ENCODE data around the gene ELMO1.

ELMO1 gene

GRCh38 chr7:37352974-37353948 is 95.4 kb downstream of the ELMO1 start:
- DNase-seq = peak; percentile 57 to 74 (median 61)
- Histone ChIP-seq H3K27me3 (replicated peaks; ENCODE audit: control insufficient read depth, insufficient read depth, low read length, poor library complexity, severe bottlenecking) (no peaks in the 10 kb centered on the region), H3K9me3 (ENCODE audit: control insufficient read depth, low read length) (no peaks in the 10 kb centered on the region), H3K4me3 (ENCODE audit: insufficient read depth, low read depth, low read length, poor library complexity, severe bottlenecking) (peak overlapping the region; percentile 59), H3K27ac (ENCODE audit: insufficient read depth, low read length, poor library complexity, severe bottlenecking) (peak overlapping the region; percentile 72), H3K36me3 (ENCODE audit: control insufficient read depth, insufficient read depth, low read length) (no peaks in the 10 kb centered on the region), H3K4me1 (ENCODE audit: control insufficient read depth, insufficient read depth, low read length, poor library complexity, severe bottlenecking) (peaks cover 19% of the 10 kb centered on the region)

GRCh38 chr7:37352251-37352880 is 96.3 kb downstream of the ELMO1 start:
- no peak overlapping the region for H3K4me3 ChIP-seq (ENCODE audit: insufficient read depth, low read depth, low read length, poor library complexity, severe bottlenecking)
- DNase-seq = no peak
- H3K27ac ChIP-seq (ENCODE audit: insufficient read depth, low read length, poor library complexity, severe bottlenecking) = no peak overlapping the region
- H3K4me1 ChIP-seq (ENCODE audit: control insufficient read depth, insufficient read depth, low read length, poor library complexity, severe bottlenecking) = peaks cover 19% of the 10 kb centered on the region
- no peaks in the 10 kb centered on the region for H3K27me3 ChIP-seq (replicated peaks; ENCODE audit: control insufficient read depth, insufficient read depth, low read length, poor library complexity, severe bottlenecking)
- no peaks in the 10 kb centered on the region for H3K9me3 ChIP-seq (ENCODE audit: control insufficient read depth, low read length)
- H3K36me3 ChIP-seq (ENCODE audit: control insufficient read depth, insufficient read depth, low read length) = no peaks in the 10 kb centered on the region

GRCh38 chr7:37351716-37352115 is 96.9 kb downstream of the ELMO1 start:
- no peak for DNase-seq
- H3K36me3 ChIP-seq (ENCODE audit: control insufficient read depth, insufficient read depth, low read length) = no peaks in the 10 kb centered on the region
- H3K9me3 ChIP-seq (ENCODE audit: control insufficient read depth, low read length) = no peaks in the 10 kb centered on the region
- H3K4me1 ChIP-seq (ENCODE audit: control insufficient read depth, insufficient read depth, low read length, poor library complexity, severe bottlenecking) = peaks cover 19% of the 10 kb centered on the region
- no peaks in the 10 kb centered on the region for H3K27me3 ChIP-seq (replicated peaks; ENCODE audit: control insufficient read depth, insufficient read depth, low read length, poor library complexity, severe bottlenecking)
- no peak overlapping the region for H3K4me3 ChIP-seq (ENCODE audit: insufficient read depth, low read depth, low read length, poor library complexity, severe bottlenecking)
- H3K27ac ChIP-seq (ENCODE audit: insufficient read depth, low read length, poor library complexity, severe bottlenecking) = no peak overlapping the region

GRCh38 chr7:37349979-37350590 is 98.6 kb downstream of the ELMO1 start:
- Histone ChIP-seq H3K27me3 (replicated peaks; ENCODE audit: control insufficient read depth, insufficient read depth, low read length, poor library complexity, severe bottlenecking) (no peaks in the 10 kb centered on the region), H3K9me3 (ENCODE audit: control insufficient read depth, low read length) (no peaks in the 10 kb centered on the region), H3K4me1 (ENCODE audit: control insufficient read depth, insufficient read depth, low read length, poor library complexity, severe bottlenecking) (peaks cover 19% of the 10 kb centered on the region), H3K4me3 (ENCODE audit: insufficient read depth, low read depth, low read length, poor library complexity, severe bottlenecking) (no peak overlapping the region), H3K36me3 (ENCODE audit: control insufficient read depth, insufficient read depth, low read length) (no peaks in the 10 kb centered on the region), H3K27ac (ENCODE audit: insufficient read depth, low read length, poor library complexity, severe bottlenecking) (no peak overlapping the region)
- DNase-seq = no peak

GRCh38 chr7:37348982-37349381 is 99.7 kb downstream of the ELMO1 start:
- no peak overlapping the region for H3K4me3 ChIP-seq (ENCODE audit: insufficient read depth, low read depth, low read length, poor library complexity, severe bottlenecking)
- H3K36me3 ChIP-seq (ENCODE audit: control insufficient read depth, insufficient read depth, low read length) = no peaks in the 10 kb centered on the region
- H3K9me3 ChIP-seq (ENCODE audit: control insufficient read depth, low read length) = no peaks in the 10 kb centered on the region
- peaks cover 14% of the 10 kb centered on the region for H3K4me1 ChIP-seq (ENCODE audit: control insufficient read depth, insufficient read depth, low read length, poor library complexity, severe bottlenecking)
- no peak overlapping the region for H3K27ac ChIP-seq (ENCODE audit: insufficient read depth, low read length, poor library complexity, severe bottlenecking)
- no peak for DNase-seq
- H3K27me3 ChIP-seq (replicated peaks; ENCODE audit: control insufficient read depth, insufficient read depth, low read length, poor library complexity, severe bottlenecking) = no peaks in the 10 kb centered on the region

- Histone ChIP-seq H3K4me1 (ENCODE audit: control insufficient read depth, insufficient read depth, low read length, poor library complexity, severe bottlenecking) (peaks cover 16% of the 10 kb centered on the region), H3K27me3 (replicated peaks; ENCODE audit: control insufficient read depth, insufficient read depth, low read length, poor library complexity, severe bottlenecking) (no peaks in the 10 kb centered on the region), H3K27ac (ENCODE audit: insufficient read depth, low read length, poor library complexity, severe bottlenecking) (no peak overlapping the region)
Observed at GRCh38 chr7:37346761-37347160, 101.9 kb downstream of the ELMO1 start.

GRCh38 chr7:37344886-37345579 is 103.6 kb downstream of the ELMO1 start:
- Histone ChIP-seq H3K36me3 (ENCODE audit: control insufficient read depth, insufficient read depth, low read length) (no peaks in the 10 kb centered on the region), H3K27ac (ENCODE audit: insufficient read depth, low read length, poor library complexity, severe bottlenecking) (peak overlapping the region; percentile 2), H3K9me3 (ENCODE audit: control insufficient read depth, low read length) (no peaks in the 10 kb centered on the region), H3K27me3 (replicated peaks; ENCODE audit: control insufficient read depth, insufficient read depth, low read length, poor library complexity, severe bottlenecking) (no peaks in the 10 kb centered on the region), H3K4me3 (ENCODE audit: insufficient read depth, low read depth, low read length, poor library complexity, severe bottlenecking) (no peak overlapping the region), H3K4me1 (ENCODE audit: control insufficient read depth, insufficient read depth, low read length, poor library complexity, severe bottlenecking) (peaks cover 26% of the 10 kb centered on the region)
- no peak for DNase-seq

More at GRCh38 chr7:37346761-37347160, 101.9 kb downstream of the ELMO1 start:
- Histone ChIP-seq H3K36me3 (ENCODE audit: control insufficient read depth, insufficient read depth, low read length) (no peaks in the 10 kb centered on the region), H3K4me3 (ENCODE audit: insufficient read depth, low read depth, low read length, poor library complexity, severe bottlenecking) (no peak overlapping the region), H3K9me3 (ENCODE audit: control insufficient read depth, low read length) (no peaks in the 10 kb centered on the region)
- no peak for DNase-seq

- Histone ChIP-seq H3K4me1 (ENCODE audit: control insufficient read depth, insufficient read depth, low read length, poor library complexity, severe bottlenecking) (peaks cover 24% of the 10 kb centered on the region), H3K27ac (ENCODE audit: insufficient read depth, low read length, poor library complexity, severe bottlenecking) (peak overlapping the region; percentile 68), H3K9me3 (ENCODE audit: control insufficient read depth, low read length) (no peaks in the 10 kb centered on the region), H3K27me3 (replicated peaks; ENCODE audit: control insufficient read depth, insufficient read depth, low read length, poor library complexity, severe bottlenecking) (no peaks in the 10 kb centered on the region), H3K4me3 (ENCODE audit: insufficient read depth, low read depth, low read length, poor library complexity, severe bottlenecking) (peak overlapping the region; percentile 63), H3K36me3 (ENCODE audit: control insufficient read depth, insufficient read depth, low read length) (peaks cover 8% of the 10 kb centered on the region)
- DNase-seq = peak; percentile 58 to 66 (median 58)
Observed at GRCh38 chr7:37342688-37343471, 105.8 kb downstream of the ELMO1 start.

- Histone ChIP-seq H3K4me1 (ENCODE audit: control insufficient read depth, insufficient read depth, low read length, poor library complexity, severe bottlenecking) (peaks cover 24% of the 10 kb centered on the region), H3K27me3 (replicated peaks; ENCODE audit: control insufficient read depth, insufficient read depth, low read length, poor library complexity, severe bottlenecking) (no peaks in the 10 kb centered on the region), H3K27ac (ENCODE audit: insufficient read depth, low read length, poor library complexity, severe bottlenecking) (peak overlapping the region; percentile 68), H3K36me3 (ENCODE audit: control insufficient read depth, insufficient read depth, low read length) (peaks cover 8% of the 10 kb centered on the region), H3K4me3 (ENCODE audit: insufficient read depth, low read depth, low read length, poor library complexity, severe bottlenecking) (peak overlapping the region; percentile 63), H3K9me3 (ENCODE audit: control insufficient read depth, low read length) (no peaks in the 10 kb centered on the region)
- DNase-seq = no peak
Observed at GRCh38 chr7:37342176-37342687, 106.4 kb downstream of the ELMO1 start.

Measured in effector memory CD4-positive, alpha-beta T cell (primary cell).